Omental fat pad (tissue), 4 donors: ENCODE measurements around the gene SDF4. TPM values are rescaled to one million over a fixed set of nuclear protein-coding genes. Genes with fewer than 3 reads are reported as not detected.

Experiments
- ATAC-seq: fragments of 150-250 bp; one replicate; pipeline ENCODE4 v1.9.1; 2016; ENCODE audit warnings: mild to moderate bottlenecking, moderate library complexity; ENCODE audit not compliant: low FRiP score
- DNase-seq: peaks from one replicate; pipeline ENCODE4 v3.0.0-alpha.2; 2019; ENCODE audit warnings: low spot score
- total RNA-seq, 4 donors: library from RNA; depleted of rRNA; stranded (reverse); fragments of >200 nt; gene quantifications; one replicate each; pipeline ENCODE4 v1.1.0, GENCODE V29; 2016
- TF ChIP-seq, protein P1 (sequence below), 3 donors: fragments of 450-650 bp; IDR thresholded peaks; one replicate each; pipeline ENCODE4 v1.5.1; 2016 to 2017; ENCODE audit warnings: antibody characterized with exemption in 3 of 3, mild to moderate bottlenecking in 3 of 3, moderate library complexity in 2 of 3

The SDF4 gene
- total RNA-seq, 4 donors from 2014 or later = 78.3 to 122 (median 98.8) TPM

GRCh38 chr1:1227386-1227785 lies 4.4 kb downstream of the SDF4 start:
- TF ChIP-seq, protein P1, sequence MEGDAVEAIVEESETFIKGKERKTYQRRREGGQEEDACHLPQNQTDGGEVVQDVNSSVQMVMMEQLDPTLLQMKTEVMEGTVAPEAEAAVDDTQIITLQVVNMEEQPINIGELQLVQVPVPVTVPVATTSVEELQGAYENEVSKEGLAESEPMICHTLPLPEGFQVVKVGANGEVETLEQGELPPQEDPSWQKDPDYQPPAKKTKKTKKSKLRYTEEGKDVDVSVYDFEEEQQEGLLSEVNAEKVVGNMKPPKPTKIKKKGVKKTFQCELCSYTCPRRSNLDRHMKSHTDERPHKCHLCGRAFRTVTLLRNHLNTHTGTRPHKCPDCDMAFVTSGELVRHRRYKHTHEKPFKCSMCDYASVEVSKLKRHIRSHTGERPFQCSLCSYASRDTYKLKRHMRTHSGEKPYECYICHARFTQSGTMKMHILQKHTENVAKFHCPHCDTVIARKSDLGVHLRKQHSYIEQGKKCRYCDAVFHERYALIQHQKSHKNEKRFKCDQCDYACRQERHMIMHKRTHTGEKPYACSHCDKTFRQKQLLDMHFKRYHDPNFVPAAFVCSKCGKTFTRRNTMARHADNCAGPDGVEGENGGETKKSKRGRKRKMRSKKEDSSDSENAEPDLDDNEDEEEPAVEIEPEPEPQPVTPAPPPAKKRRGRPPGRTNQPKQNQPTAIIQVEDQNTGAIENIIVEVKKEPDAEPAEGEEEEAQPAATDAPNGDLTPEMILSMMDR (IDR thresholded peaks at IDR 0.05) = no peak
- ATAC-seq (no peak), DNase-seq (no peak)

DNA sequence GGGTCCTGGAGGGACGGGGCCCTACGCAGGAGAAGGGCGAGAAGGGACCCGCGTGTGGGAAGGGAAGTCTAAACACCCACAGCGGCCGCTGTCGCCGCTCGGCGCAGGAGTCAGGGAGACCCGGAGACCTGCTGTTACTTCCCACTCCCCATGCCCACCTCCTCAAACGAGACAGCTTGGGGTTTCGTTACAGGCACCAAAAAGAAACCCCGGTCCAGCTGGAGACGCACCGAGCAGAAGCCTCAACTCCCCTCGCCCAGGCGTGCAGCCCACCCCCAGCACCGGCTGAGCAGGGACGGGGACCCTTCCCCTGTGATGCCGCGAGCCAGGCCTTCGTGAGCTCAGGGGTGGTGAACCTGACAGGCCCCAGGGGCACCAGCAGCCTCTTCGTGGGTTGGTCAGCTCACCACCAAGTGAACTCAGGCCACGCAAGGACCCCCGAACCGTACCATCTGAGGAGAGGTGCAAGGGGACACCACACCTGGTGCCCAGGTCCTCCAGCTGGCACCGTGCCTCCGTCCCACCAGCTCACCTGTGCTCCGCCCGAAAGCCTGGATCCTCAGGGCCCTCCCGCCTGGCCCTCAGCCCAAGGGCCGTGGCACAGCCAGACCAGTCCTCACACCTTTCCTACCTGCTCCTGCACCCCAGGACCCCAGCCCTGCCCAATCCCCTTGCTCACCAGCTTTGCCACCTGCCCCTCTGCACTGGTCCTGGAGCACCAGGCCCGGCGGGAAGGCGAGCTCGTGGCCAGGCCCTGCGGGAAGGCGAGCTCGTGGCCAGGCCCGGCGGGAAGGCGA lies 5.0 kb downstream of the SDF4 start:
- ATAC-seq (no peak), DNase-seq (no peak)
- TF ChIP-seq, protein P1 (IDR thresholded peaks at IDR 0.05) = no peak

GRCh38 chr1:1225913-1226312 lies 5.9 kb downstream of the SDF4 start:
- ATAC-seq (no peak), DNase-seq (no peak)
- TF ChIP-seq, protein P1 (IDR thresholded peaks at IDR 0.05) = no peak

DNA sequence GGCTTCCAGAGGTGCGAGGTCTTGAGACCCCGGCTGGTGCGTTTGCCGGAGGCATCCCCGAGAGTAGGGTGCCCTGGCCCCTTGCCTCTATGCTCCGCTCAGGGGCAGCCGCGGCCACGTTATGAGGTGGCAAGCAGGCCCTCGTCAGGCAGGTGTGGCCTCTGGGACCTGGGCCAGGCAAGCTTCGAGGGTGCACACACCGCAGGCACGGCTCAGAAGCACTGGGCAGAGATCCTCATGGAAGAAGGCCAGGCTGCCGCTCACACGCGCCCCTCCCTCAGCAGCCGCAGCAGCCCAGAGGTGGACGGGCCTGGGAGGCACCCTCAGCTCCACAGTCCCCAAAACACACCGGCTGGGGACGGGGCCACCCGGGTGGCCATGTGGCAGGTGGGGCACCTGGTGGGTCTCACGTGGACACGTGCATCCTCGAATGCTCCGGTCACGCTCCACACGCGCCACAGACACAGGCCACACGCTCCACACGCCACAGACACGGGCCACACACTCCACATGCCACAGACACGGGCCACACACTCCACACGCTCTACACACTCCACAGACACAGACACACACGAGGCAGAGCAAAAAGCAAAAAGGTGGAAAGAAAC lies 6.5 kb downstream of the SDF4 start:
- no peak for ATAC-seq
- DNase-seq = no peak
- TF ChIP-seq, protein P1 (IDR thresholded peaks at IDR 0.05) = no peak

DNA sequence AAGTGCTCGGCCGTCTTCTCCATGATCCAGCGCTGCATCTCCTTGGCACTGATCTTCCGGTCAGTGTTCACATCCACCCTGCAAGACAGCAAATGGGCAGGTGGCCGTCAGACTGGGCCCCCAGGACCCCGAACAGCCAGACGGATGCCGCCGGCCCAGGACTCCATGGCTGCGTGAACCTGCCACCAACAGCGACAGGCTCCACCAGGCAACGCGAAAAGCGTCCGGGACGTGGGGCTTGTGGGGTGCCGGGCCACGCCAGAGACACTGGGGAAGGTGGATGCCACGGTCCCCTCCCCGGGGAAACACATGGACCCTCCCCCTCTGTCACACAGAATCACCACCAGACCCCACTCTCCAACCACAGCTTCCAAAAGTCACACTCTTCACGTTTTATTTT lies 7.9 kb downstream of the SDF4 start:
- no peak for DNase-seq
- TF ChIP-seq, protein P1 (IDR thresholded peaks at IDR 0.05) = no peak
- ATAC-seq = no peak

DNA sequence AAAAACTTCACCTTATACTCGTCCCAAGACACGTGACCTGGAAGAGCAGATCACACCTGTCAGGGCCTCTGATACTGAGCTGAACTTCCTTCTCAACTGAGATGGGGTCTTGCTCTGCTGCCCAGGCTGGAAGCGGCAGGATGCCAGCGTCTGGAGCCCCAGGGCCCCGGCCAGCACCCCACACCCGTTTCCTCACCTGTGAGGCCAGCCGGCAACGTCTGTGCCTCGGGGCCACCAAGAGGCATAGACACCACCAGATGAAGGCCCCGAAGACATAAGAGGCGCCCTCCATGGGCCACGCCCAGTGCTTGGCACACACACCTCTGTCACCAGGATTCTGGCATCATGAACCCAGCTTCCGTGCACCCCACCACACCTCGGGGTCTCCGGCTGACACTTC lies 8.5 kb downstream of the SDF4 start:
- ATAC-seq (no peak), DNase-seq (no peak)
- TF ChIP-seq, protein P1 (IDR thresholded peaks at IDR 0.05) = no peak
